Erythroblast (primary cell): ENCODE measurements around the gene DNAJB6.

ENCODE experiments used
- GATA1 ChIP-seq: IDR thresholded peaks from 2 replicates; pipeline ENCODE4 v1.6.1; 2011; ENCODE audit warnings: low read depth, mild to moderate bottlenecking, control low read depth, low read length, moderate library complexity
- POLR2A ChIP-seq: IDR thresholded peaks from 2 replicates; pipeline ENCODE4 v1.6.1; 2011; ENCODE audit warnings: mild to moderate bottlenecking, low read length

DNA sequence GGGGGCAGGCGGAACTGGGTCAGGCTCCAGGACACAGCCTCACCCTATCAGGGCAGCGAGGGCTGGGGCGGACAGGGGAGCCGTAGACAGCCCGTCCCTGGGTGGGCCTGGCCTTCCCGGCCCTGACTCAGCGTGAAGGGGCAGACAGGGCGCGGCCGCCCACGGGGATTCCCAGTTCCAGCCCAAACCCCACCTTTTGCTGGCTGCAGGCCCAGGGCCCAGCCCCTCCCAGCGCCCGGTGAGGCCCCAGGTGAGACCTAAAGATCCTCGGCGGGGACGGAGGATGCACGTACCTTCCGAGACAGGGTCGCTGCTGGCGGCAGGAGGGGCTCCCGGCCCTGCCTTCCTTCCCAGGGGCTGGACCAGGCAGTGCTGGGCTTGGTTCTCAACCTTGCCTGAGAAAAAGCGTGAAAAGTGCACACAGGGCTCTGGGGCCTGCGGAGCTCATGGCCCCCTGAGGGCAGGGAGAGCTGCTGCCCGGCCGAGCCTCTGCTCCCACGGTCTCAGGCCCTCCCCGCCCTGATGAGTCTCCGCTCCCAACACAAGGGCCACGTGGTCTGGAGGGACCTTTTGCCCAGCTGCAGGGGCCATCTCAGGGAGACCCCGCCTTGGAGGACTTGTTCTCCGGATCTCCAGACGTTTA lies 43.9 kb upstream of the DNAJB6 start:
- TF ChIP-seq POLR2A (no peak), GATA1 (no peak)
